Measurements from ENCODE around the gene CPZ.

The CPZ gene

DNA sequence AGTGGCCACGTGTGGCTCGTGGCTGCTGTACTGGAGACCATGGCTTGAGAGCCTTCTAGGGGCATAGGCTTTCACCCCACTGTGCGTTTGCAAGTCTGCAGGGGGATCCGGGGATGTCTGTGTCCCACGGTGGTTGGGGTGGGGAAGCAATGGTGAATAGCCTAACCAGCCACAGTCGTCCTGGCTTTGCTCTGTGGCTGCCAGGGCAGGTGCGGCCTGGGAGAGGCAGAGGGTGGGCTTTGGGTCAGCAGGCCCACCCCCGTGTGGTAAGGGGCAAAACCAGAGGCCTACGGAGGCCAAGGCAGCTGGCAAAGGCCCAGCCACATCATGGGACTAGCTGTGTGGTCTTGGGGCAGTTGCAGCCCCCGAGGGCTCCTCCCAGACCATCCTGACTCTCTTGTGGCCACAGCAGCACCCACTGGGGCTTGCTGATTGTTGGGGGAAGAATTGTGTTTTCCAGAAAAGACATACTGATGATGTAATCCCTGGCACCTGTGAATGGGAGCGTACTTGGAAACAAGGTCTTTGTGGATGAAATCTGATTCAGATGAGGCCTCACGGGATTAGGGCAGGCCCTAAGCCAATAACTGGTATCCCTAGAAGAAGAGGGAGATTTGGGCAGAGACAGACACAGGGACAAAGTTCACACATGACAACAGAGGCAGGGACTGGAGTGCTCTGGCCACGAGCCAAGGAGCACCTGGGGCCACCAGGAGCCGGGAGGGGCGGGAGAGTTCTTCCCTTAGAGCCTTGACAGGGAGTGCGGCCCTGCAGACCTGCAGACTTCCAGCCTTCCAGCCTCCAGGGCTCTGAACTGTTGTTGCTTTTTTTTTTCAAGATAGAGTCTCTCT is 2.9 kb downstream of the CPZ start:
- DNase-seq (ENCODE audit: low spot score) = no peak

DNA sequence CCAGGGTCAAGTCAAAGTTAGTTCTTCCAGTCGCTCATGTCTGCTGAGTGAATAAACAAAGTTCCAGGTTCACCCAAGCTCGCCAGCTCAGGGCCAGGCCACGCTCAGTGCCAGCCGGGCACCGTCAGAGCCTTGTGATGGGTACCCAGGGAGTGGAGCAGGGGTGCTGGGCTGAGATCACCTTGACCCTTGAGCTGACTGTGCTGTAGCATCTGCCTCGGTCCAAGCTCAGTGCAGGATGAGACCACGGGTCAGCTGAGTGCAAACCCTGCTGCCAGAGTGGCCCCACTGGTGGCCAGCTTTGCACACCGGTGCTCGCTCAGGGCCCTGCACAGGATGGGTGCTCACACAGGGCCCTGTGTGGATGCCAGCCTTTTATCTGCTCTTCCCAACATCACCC is 4.3 kb downstream of the CPZ start:
- no peak for DNase-seq (ENCODE audit: low spot score)

DNA sequence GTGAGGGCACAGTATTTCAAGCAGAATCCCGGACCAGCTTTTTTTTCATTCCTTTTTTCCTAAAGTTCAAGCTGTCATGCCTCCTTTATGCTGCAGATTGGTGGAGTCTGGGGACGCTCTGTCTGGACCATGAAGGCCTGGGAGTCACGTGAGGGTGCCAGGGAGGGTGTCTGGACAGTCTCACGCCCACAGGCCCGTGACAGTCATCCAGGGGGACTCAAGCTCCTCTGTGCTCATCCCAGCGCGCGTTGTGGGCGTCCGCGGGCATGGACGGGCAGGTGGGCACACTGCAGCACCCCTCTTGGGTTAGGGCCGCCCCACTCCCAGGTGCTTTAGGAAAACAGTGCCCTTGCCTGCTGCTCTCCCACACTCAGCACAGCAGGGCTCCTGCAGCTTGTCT is 4.8 kb downstream of the CPZ start:
- DNase-seq (ENCODE audit: low spot score) = no peak

DNA sequence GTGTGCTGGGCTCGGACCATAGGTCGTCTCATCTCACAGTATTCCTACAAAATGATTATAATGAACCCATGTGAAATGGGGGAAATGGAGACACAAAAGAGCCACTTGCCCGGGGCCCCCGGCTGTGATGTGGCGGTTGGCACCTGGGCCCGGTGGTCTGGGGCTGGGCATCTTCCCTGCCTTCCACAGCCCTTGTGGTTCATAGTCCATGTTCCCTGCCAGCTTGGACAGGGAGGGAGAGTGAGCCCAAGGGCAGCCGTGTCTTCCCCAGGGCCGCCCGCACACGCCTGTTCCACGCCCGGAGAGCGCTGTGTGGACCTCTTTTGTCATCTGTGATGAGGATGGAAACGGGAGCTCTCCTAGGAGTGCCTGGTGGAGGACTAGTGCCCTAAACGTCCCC is 5.2 kb downstream of the CPZ start:
- DNase-seq (ENCODE audit: low spot score) = no peak

- DNase-seq (ENCODE audit: low spot score) = no peak
These were observed 6.0 kb downstream of the CPZ start for GRCh38 chr4:8598391-8599090.

- DNase-seq (ENCODE audit: low spot score) = no peak
These were observed 6.5 kb downstream of the CPZ start for GRCh38 chr4:8599091-8599460.

DNA sequence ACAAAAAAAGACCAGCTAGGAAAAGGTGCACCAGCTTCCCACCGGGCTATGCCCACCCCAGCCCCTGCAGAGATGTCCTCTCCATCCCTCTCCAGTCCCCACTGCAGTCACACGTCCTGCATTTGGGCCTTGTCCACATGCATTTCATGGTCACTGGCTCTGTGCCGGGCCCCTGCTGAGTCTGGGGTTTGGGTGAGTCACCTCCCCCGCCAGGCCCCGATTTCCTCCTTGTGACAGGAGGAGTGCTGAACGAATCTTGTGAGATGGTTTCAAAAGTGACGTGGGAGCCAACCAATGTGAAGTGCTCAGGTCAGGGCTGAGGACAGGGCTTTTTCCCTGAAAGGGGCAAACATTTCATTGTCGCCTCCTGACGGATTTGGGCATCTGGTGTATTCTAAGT is 7.1 kb downstream of the CPZ start:
- no peak for DNase-seq (ENCODE audit: low spot score)

- DNase-seq (ENCODE audit: low spot score) = no peak
These were observed 7.7 kb downstream of the CPZ start for GRCh38 chr4:8600266-8600665.

GRCh38 chr4:8600686-8601085 is 8.1 kb downstream of the CPZ start:
- DNase-seq (ENCODE audit: low spot score) = no peak

GRCh38 chr4:8601086-8601485 is 8.5 kb downstream of the CPZ start:
- DNase-seq (ENCODE audit: low spot score) = no peak

- no peak for DNase-seq (ENCODE audit: low spot score)
These were observed 9.0 kb downstream of the CPZ start for GRCh38 chr4:8601556-8601955.

DNA sequence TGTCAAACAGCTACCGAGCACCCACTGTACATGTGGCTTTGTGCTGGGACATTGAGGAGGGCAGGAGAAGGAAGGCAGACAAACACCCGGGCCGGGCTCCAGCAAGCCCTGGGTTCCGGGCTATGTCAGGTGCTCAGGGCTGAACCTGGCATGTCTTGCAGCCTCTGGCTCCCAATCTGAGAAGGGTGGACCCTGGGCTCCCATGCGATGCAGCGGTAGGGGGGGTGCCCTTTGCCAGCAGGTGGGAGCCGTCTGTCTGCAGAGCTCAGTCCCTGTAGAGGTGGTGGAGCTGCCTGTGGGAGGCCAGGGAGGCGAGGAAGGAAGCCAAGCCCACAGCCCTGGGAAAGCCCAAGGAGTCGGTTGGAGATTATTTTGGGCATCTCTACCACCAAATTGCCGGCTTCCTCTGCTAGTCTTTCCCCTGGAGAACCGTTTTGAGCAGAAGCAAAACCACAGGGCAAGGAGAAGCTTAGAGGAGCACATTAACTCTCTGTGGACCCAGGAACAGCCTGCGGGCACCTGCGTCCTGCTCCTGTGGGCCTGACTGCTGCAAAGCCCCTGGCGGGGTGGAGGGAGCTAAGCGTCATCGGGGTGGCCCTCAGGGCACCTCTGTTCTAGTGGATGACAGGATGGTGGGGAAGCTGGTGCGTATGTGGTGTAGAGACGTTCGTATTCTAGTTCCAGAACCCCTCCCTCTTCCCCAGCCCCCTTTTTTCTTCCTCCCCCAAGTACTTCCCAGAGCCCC is 10.3 kb downstream of the CPZ start:
- DNase-seq (ENCODE audit: low spot score) = no peak

- no peak for DNase-seq (ENCODE audit: low spot score)
These were observed 11.4 kb downstream of the CPZ start for GRCh38 chr4:8603931-8604330.

DNA sequence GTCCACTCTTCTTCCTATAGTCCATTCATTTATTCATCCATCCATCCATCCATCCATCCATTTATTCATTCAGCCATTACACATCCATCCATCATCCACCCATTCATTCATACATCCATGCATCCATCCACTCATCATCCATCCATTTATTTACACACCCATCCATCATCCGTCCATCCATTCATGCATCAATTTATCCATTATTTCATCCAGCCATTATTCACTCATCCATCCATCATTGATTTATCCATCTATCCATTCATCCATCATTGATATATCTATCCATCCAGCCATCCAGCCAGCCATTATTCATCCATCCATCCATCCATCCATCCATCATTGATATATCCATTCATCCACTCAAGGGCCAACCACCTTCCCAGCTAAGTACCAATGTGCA is 12.7 kb downstream of the CPZ start:
- no peak for DNase-seq (ENCODE audit: low spot score)

DNA sequence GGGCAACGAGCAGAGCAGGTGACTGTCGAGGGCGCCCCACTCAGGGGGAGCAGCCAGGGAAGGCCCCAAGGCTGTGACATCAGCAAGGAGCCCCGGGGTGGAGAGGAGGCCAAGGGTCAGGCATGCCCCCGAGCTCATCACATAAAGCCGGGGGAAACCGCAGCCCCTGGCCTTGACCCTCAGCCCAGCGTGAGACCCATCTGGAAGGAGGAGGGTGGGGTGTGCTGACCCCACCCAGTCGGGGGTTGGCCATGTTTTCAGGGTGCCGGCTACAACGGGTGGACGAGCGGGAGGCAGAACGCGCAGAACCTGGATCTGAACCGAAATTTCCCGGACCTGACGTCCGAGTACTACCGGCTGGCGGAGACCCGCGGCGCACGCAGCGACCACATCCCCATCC is 13.9 kb downstream of the CPZ start:
- no peak for DNase-seq (ENCODE audit: low spot score)

DNA sequence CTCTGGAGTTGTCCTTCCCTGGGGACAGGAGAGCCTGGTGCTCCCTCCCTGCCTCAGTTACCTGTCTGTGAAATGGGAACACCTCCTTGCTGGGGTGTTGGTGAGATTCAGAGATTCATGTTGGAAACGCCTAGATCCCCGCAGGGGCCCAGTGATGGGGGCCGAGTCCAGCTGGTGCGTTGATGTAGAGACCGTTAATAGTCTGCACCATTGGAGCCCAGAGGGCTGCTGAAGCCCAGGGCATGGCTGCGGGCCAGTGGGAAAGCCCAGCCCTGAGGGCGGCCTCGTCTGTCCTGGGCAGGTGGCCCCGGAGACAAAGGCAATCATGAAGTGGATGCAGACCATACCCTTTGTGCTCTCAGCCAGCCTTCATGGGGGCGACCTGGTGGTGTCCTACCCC is 14.4 kb downstream of the CPZ start:
- DNase-seq (ENCODE audit: low spot score) = no peak

GRCh38 chr4:8607603-8608481 is 15.3 kb downstream of the CPZ start:
- peak; percentile 12 for DNase-seq (ENCODE audit: low spot score)

GRCh38 chr4:8608714-8609391 is 16.3 kb downstream of the CPZ start:
- DNase-seq (ENCODE audit: low spot score) = no peak

- no peak for DNase-seq (ENCODE audit: low spot score)
These were observed 16.8 kb downstream of the CPZ start for GRCh38 chr4:8609406-8609805.

DNA sequence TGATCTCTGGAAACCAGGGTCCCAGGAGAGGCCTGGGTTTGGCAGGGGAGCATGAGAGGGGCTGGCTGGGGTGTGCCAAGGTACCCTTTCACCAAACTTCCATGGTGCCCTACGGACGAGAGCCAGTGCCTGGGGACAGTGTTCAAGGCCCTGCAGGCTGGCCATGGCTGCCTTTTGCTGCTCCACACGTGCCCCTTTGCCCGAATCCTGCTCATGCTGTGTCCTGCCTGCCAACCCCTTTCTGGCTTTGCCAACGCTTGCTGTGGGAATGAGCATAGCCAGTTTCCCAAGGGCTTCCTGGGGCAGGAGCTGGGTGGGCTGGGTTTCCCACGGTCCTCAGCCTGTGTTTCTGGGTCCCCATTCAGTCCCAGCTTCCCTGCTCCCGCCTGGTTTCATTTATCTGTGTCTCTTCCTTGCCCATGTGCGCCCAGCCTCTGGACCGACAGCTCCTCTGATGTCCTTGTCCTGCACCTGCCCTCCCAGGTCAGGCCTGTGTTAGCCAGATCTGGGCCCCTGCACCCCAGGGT is 17.3 kb downstream of the CPZ start:
- no peak for DNase-seq (ENCODE audit: low spot score)

Data from cerebellar cortex (tissue), 1 donor.